Natural killer cell (primary cell): ENCODE results near the gene DNAJB11. TPM values are rescaled to one million over a fixed set of nuclear protein-coding genes. Genes with fewer than 3 reads are reported as not detected.

Experiments
- ATAC-seq, 3 donors: fragments of 150-1000 bp in 2 of 3; fragments of 200-7000 bp in 1 of 3; cut with Tn5 transposase; 1 replicate in 1 of 3; 2 replicates in 2 of 3; pipeline ENCODE4 v1.10.0; 2021; ENCODE audit warnings: mild to moderate bottlenecking in 2 of 3, moderate library complexity in 2 of 3
- DNase-seq, 2 donors: peaks; one replicate each; pipeline versions ENCODE4 v3.0.0 to v3.0.0-alpha.2; 2013 to 2021; ENCODE audit warnings: mixed read lengths in 1 of 2
- H3K27ac ChIP-seq: one replicate; pipeline ENCODE4 v1.5.1; 2013; ENCODE audit warnings: mild to moderate bottlenecking, low read length
- H3K27me3 ChIP-seq: one replicate; pipeline ENCODE4 v1.6.1; 2013; ENCODE audit warnings: low read length; ENCODE audit not compliant: control insufficient read depth, insufficient read depth
- H3K36me3 ChIP-seq: one replicate; pipeline ENCODE4 v1.6.1; 2013; ENCODE audit warnings: low read length; ENCODE audit not compliant: control insufficient read depth, insufficient read depth
- H3K4me1 ChIP-seq: one replicate; pipeline ENCODE4 v1.6.1; 2013; ENCODE audit warnings: low read length; ENCODE audit not compliant: control insufficient read depth, insufficient read depth
- H3K4me3 ChIP-seq: one replicate; pipeline ENCODE4 v1.5.1; 2013; ENCODE audit warnings: low read length
- H3K9me3 ChIP-seq: one replicate; pipeline ENCODE4 v1.6.1; 2013; ENCODE audit warnings: low read length; ENCODE audit not compliant: control insufficient read depth, insufficient read depth
- H3K27ac Mint-ChIP-seq, 2 donors: one replicate each; pipeline ENCODE4 v1.8.0; 2022; ENCODE audit warnings: mild to moderate bottlenecking in 2 of 2, mixed read lengths in 2 of 2, moderate library complexity in 1 of 2
- H3K27me3 Mint-ChIP-seq, 2 donors: one replicate each; pipeline ENCODE4 v1.8.0; 2022; ENCODE audit warnings: low read depth in 2 of 2, mixed read lengths in 2 of 2
- H3K36me3 Mint-ChIP-seq: one replicate; pipeline ENCODE4 v1.8.0; 2022; ENCODE audit warnings: mixed read lengths
- H3K4me1 Mint-ChIP-seq, 2 donors: one replicate each; pipeline ENCODE4 v1.8.0; 2022; ENCODE audit warnings: mixed read lengths in 2 of 2
- H3K4me3 Mint-ChIP-seq: one replicate; pipeline ENCODE4 v1.8.0; 2022; ENCODE audit warnings: mild to moderate bottlenecking, moderate library complexity, mixed read lengths
- H3K9me3 Mint-ChIP-seq, 2 donors: one replicate each; pipeline ENCODE4 v1.8.0; 2022; ENCODE audit warnings: mixed read lengths in 2 of 2
- WGBS: methylation state at CpG from one replicate; pipeline ENCODE4 v1.1.7; 2013; ENCODE audit warnings: missing lambda C conversion rate; ENCODE audit not compliant: insufficient coverage; 5-methylcytosine and 5-hydroxymethylcytosine counted together
- intact Hi-C: fragments of 100-400 bp; cut with micrococcal nuclease; formaldehyde crosslinking; loops from one replicate; pipeline ENCODE4 v1.14.2; 2022
- total RNA-seq, 4 donors: library from RNA; stranded (reverse); fragments of 120-200 nt in 1 of 4; gene quantifications; one replicate each; pipeline versions ENCODE4 v1.2.3 to v1.2.4, GENCODE V29; 2013 to 2022
- TF ChIP-seq, protein P1 (sequence below): fragments of 200-600 bp; IDR thresholded peaks from one replicate; pipeline ENCODE4 v1.8.0; 2022; ENCODE audit warnings: antibody characterized with exemption

Gene DNAJB11
- total RNA-seq, 3 donors from 2014 or later (not counting 1 experiment from before 2014, with no cell fraction given): 85.9 to 112 (median 111) TPM

DNA sequence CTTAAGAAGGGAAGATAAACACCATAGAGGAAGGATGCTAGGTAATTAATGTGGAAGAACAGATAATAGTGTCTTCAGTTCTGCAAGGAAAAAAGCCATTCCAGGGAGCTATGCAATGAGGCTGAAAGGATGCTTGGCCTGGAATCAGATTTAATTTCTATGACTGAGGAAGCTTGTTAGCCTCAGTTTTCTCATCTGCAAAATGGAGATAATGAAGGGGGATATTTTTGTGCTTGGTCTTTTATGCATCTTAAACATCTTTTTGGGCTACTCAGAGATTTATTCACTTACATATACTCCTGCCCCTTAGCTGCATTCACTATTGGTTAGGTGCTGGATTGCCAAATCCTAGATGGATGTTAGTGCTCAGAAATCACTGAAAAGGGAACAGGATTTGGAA lies 16.7 kb downstream of the DNAJB11 start:
- TF ChIP-seq, protein P1, sequence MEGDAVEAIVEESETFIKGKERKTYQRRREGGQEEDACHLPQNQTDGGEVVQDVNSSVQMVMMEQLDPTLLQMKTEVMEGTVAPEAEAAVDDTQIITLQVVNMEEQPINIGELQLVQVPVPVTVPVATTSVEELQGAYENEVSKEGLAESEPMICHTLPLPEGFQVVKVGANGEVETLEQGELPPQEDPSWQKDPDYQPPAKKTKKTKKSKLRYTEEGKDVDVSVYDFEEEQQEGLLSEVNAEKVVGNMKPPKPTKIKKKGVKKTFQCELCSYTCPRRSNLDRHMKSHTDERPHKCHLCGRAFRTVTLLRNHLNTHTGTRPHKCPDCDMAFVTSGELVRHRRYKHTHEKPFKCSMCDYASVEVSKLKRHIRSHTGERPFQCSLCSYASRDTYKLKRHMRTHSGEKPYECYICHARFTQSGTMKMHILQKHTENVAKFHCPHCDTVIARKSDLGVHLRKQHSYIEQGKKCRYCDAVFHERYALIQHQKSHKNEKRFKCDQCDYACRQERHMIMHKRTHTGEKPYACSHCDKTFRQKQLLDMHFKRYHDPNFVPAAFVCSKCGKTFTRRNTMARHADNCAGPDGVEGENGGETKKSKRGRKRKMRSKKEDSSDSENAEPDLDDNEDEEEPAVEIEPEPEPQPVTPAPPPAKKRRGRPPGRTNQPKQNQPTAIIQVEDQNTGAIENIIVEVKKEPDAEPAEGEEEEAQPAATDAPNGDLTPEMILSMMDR: no peak
- no peak for DNase-seq
- no peak overlapping the region for H3K4me3 Mint-ChIP-seq
- Histone ChIP-seq H3K27me3 (no peaks in the 10 kb centered on the region), H3K4me1 (no peaks in the 10 kb centered on the region), H3K4me3 (no peak overlapping the region), H3K36me3 (peaks cover 40% of the 10 kb centered on the region), H3K9me3 (no peaks in the 10 kb centered on the region), H3K27ac (no peak overlapping the region)
- intact Hi-C loops: no loop called here
- peaks cover 0 to 3% of the 10 kb centered on the region in 2 donors for H3K27me3 Mint-ChIP-seq
- no peak overlapping the region for H3K27ac Mint-ChIP-seq
- H3K36me3 Mint-ChIP-seq: peaks cover 18% of the 10 kb centered on the region
- H3K9me3 Mint-ChIP-seq: no peaks in the 10 kb centered on the region
- no peaks in the 10 kb centered on the region for H3K4me1 Mint-ChIP-seq
- no peak for ATAC-seq

DNA sequence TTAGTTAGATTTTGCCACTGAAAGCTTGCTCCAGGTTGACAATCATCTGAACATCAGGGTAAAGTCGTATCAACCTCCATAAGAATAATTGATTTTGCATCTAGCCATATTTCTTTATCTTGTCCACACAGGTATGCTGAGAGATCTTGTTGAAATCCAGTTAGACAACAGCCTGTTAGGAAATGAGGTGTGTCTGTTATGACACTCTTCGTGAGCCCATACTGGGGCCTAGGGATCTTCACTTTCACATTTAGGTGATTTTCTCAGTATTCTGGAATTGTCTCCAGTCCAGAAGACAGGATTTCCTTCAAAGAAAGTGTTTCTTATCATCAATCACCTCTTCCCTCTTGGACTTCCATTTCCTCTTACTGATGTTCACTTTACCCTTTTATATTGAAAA lies 18.1 kb downstream of the DNAJB11 start:
- peaks cover 0 to 3% of the 10 kb centered on the region in 2 donors for H3K27me3 Mint-ChIP-seq
- ATAC-seq: no peak
- intact Hi-C loops: no loop called here
- H3K9me3 Mint-ChIP-seq: no peaks in the 10 kb centered on the region
- TF ChIP-seq, protein P1: no peak
- peaks cover 26% of the 10 kb centered on the region for H3K36me3 ChIP-seq
- no peak for DNase-seq
- H3K4me1 Mint-ChIP-seq: no peaks in the 10 kb centered on the region
- H3K27ac Mint-ChIP-seq: no peak overlapping the region
- no peak overlapping the region for H3K4me3 ChIP-seq
- no peaks in the 10 kb centered on the region for H3K27me3 ChIP-seq
- 88% methylated on average over 2 of the region's 2 CpGs for WGBS
- no peaks in the 10 kb centered on the region for H3K4me1 ChIP-seq
- peaks cover 8% of the 10 kb centered on the region for H3K36me3 Mint-ChIP-seq
- H3K27ac ChIP-seq: no peak overlapping the region
- H3K9me3 ChIP-seq: no peaks in the 10 kb centered on the region
- no peak overlapping the region for H3K4me3 Mint-ChIP-seq

DNA sequence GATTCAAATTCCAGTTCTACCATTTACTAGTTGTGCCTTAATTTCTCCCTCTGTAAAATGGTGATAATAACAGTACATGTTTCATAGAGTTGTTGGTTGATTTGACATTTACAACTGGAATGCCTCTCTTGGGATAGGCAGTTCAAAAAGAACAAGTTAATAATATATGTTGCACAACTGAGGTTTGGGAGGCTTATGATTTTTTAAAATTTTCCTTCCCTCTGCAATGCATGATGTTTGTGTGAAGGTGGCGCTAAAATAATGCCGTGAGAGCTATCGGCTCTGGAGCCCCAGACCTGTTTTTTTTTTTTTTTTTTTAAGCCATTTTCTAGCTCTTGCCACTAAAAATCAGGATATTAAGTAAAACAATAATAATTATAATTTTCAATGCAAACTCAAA lies 18.6 kb downstream of the DNAJB11 start:
- DNase-seq (peak in 1 of 2 donors; percentile 20), ATAC-seq (no peak)
- no CpG with 5 or more reads among the region's 3 CpGs for WGBS
- H3K27ac Mint-ChIP-seq: no peak overlapping the region
- no peak overlapping the region for H3K4me3 ChIP-seq
- H3K9me3 Mint-ChIP-seq: no peaks in the 10 kb centered on the region
- TF ChIP-seq, protein P1: no peak
- peaks cover 0 to 3% of the 10 kb centered on the region in 2 donors for H3K27me3 Mint-ChIP-seq
- intact Hi-C loops: no loop called here
- H3K4me3 Mint-ChIP-seq: no peak overlapping the region
- H3K4me1 ChIP-seq: no peaks in the 10 kb centered on the region
- H3K27me3 ChIP-seq: no peaks in the 10 kb centered on the region
- peaks cover 21% of the 10 kb centered on the region for H3K36me3 ChIP-seq
- no peaks in the 10 kb centered on the region for H3K4me1 Mint-ChIP-seq
- H3K36me3 Mint-ChIP-seq: peaks cover 3% of the 10 kb centered on the region
- H3K27ac ChIP-seq: no peak overlapping the region
- H3K9me3 ChIP-seq: no peaks in the 10 kb centered on the region

DNA sequence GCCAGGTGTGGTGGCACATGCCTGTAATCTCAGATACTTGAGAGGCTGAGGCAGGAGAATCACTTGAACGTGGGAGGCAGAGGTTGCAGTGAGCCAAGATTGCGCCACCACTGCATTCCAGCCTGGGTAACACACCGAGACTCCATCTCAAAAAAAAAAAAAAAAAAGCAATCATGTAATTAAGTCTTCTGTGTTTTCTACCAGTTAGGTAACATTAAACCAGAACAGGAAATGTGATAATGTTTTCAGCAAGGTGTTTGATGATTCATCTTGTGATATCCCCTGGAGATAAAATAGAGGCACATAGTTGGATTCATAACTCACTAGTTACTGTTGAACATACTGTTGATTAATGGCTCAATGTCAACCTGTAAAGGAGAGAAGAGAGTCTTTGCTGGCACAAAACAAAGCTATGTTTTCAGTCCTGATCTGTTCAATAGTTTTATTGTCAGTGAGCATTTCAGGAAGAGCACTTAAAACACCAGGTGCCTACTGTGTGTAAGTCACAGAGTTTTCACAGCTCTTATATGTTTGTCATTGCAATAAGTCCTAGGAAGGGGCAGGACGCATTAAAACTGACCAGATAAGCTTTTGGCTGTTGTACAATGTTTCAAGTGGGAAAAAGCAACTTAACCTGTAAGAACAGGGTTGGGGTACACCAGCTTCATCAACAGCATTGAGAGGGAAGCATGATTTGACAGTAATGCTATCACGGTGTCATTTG lies 19.5 kb downstream of the DNAJB11 start:
- ATAC-seq (no peak), DNase-seq (peak in 1 of 2 donors; percentile 27)
- H3K9me3 ChIP-seq: no peaks in the 10 kb centered on the region
- H3K4me3 ChIP-seq: no peak overlapping the region
- H3K27ac ChIP-seq: no peak overlapping the region
- Mint-ChIP-seq H3K4me3 (no peak overlapping the region), H3K27me3 (peaks cover 0 to 3% of the 10 kb centered on the region in 2 donors), H3K27ac (no peak overlapping the region), H3K36me3 (no peaks in the 10 kb centered on the region), H3K9me3 (no peaks in the 10 kb centered on the region), H3K4me1 (no peaks in the 10 kb centered on the region)
- no peaks in the 10 kb centered on the region for H3K4me1 ChIP-seq
- no peaks in the 10 kb centered on the region for H3K27me3 ChIP-seq
- TF ChIP-seq, protein P1: no peak
- 89% methylated on average over 3 of the region's 5 CpGs for WGBS
- intact Hi-C loops: no loop called here
- H3K36me3 ChIP-seq: peaks cover 12% of the 10 kb centered on the region
